ENCODE measurements around the gene TRIM14.
"Not testable (repeated sequence)": the region's sequence is repeated elsewhere in the genome, so short reads cannot be mapped to it uniquely, and the experiment has no call there.

The TRIM14 gene

DNA sequence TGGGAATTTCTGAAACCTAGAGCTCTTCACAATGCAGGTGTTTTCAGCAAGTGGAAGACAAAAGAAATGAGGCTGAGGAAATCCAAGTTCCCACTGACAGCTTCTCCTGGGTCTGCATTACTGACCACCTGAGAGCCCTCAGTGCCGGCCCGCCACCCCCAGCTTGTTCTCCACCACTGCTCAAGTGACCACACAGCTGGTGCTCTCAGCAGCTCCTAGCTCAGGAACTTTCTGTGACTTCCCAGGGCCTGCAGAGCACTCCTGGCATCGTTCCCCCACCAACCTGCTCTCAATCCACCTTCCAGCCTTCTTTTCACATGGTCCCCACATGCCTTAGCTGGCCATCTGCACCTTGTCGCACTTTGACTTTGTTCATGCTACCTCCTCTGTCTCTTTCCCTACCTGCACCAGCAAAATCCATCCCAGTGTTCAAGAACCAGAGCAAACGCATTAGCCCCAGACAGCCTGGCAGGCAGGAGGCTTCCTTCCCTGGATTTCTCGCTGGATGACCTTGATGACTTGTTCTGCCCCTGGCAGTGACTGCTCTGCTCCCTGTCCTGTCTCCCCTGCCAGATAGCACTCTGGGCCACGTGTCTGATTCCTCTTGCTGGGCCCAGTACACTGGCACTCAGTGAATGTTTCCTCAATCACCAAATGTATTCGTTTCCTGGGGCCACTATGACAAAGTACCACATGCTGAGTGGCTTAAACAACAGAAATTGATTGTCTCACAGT is 97.5 kb downstream of the TRIM14 start:
- H3K4me3 ChIP-seq (ENCODE audit: low read length) = no peak overlapping the region
- TF ChIP-seq ZNF274 (IDR thresholded peaks at IDR 0.05; ENCODE audit: low read depth, low read length) = no peak

DNA sequence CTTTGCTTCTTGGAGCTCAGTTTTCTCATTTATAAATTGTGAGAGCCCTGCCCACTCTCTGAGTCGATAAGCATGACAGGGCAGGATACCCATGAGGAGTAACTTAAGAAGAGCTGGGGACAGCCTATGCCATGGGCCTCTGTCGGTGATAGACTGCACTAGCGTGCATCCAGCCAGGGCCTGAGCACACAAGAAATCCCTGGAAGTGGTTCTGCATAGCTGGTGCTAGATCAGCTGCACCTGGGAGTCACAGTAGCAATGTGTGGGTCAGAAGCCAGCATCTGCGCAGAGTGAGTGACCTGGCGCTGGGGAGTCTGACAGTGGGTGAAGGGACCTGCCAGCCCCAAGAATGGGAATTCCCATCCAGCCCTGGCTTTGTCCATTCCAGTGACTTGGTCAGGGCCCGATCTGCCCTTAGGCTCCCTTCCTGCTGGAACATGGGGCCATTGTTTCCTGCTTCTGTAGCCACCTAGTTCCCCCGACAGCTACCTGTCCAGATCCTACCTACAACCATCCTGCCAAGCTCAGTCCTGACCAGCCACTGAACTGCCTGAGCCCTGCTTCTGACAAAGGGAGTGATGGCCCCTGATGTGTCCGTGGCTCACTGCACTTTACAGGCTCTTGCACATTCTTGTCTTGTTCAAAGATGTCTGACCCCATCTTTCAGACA is 98.4 kb downstream of the TRIM14 start:
- H3K4me3 ChIP-seq (ENCODE audit: low read length) = no peak overlapping the region
- no peak for TF ChIP-seq ZNF274 (IDR thresholded peaks at IDR 0.05; ENCODE audit: low read depth, low read length)

DNA sequence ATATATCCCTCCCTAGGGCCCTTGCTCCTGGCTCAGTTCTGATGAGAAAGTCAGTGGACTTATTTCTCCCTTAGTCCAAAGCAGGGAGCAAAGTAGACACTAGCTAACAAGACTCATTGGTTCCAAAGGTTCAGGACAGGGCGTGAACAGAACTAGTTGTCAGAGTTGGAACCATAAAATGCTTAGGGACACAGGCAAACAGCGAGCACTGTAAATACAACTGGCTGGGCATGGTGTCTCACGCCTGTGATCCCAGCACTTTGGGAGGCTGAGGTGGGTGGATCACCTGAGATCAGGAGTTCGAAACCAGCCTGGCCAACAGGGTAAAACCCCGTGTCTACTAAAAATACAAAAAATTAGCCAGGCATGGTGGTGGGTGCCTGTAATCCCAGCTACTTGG is 99.2 kb downstream of the TRIM14 start:
- H3K4me3 ChIP-seq (ENCODE audit: low read length) = not testable (repeated sequence)
